ENCODE results near the gene COQ8B.

- no peak for TF ChIP-seq CTCF (IDR thresholded peaks at IDR 0.05)
- TF ChIP-seq POLR2A (IDR thresholded peaks at IDR 0.05): no peak
Observed at GRCh38 chr19:40762754-40763470, 46.2 kb upstream of the COQ8B start.

Data from lower leg skin (tissue), 3 donors.